HepG2 (cell line): ENCODE results near the gene SYTL1. TPM values are rescaled to one million over a fixed set of nuclear protein-coding genes. Genes with fewer than 3 reads are reported as not detected.

Experiments
- ATF7 ChIP-seq, 2 experiments: fragments of 450-650 bp in 1 of 2; sonication (generic) in 1 of 2; formaldehyde crosslinking in 1 of 2; IDR thresholded peaks; 2 replicates each; pipeline versions ENCODE4 v1.4.0 to v1.6.1; 2016 to 2020; ENCODE audit warnings: antibody characterized with exemption in 1 of 2, mild to moderate bottlenecking in 1 of 2, missing genetic modification reagents in 1 of 2
- HNF4A ChIP-seq: sonication (generic); formaldehyde crosslinking; IDR thresholded peaks from 2 replicates; pipeline ENCODE4 v1.4.0; 2020; ENCODE audit warnings: missing genetic modification reagents
- KDM2A ChIP-seq: sonication (generic); formaldehyde crosslinking; IDR thresholded peaks from 2 replicates; pipeline ENCODE4 v1.4.0; 2020; ENCODE audit warnings: low read depth, missing genetic modification reagents, borderline replicate concordance
- KDM6A ChIP-seq: IDR thresholded peaks from 2 replicates; pipeline ENCODE4 v1.6.1; 2016; ENCODE audit warnings: low read depth
- NR1H2 ChIP-seq: sonication (generic); formaldehyde crosslinking; IDR thresholded peaks from 2 replicates; pipeline ENCODE4 v1.8.1; 2022; ENCODE audit warnings: low read depth, missing genetic modification reagents, borderline replicate concordance
- NR2F6 ChIP-seq, 2 experiments: IDR thresholded peaks; 2 replicates each; pipeline ENCODE4 v1.6.1; 2016; ENCODE audit warnings: antibody characterized with exemption in 1 of 2, mild to moderate bottlenecking in 1 of 2
- RFX1 ChIP-seq: fragments of 450-650 bp; IDR thresholded peaks from 2 replicates; pipeline ENCODE4 v1.6.1; 2017
- RNF2 ChIP-seq: fragments of 450-650 bp; conservative IDR thresholded peaks from 2 replicates; pipeline ENCODE4 v1.6.1; 2016; ENCODE audit warnings: low read depth
- SAP130 ChIP-seq: IDR thresholded peaks from 2 replicates; pipeline ENCODE4 v1.6.1; 2016; ENCODE audit warnings: low read depth
- SATB2 ChIP-seq: sonication (generic); formaldehyde crosslinking; IDR thresholded peaks from 2 replicates; pipeline ENCODE4 v1.5.0; 2020; ENCODE audit warnings: missing genetic modification reagents
- TEAD3 ChIP-seq: optimal IDR thresholded peaks from 2 replicates; pipeline ENCODE3; 2016; ENCODE audit warnings: borderline replicate concordance
- XRCC5 ChIP-seq: fragments of 200-400 bp; formaldehyde crosslinking; optimal IDR thresholded peaks from 2 replicates; pipeline ENCODE3; 2017; ENCODE audit warnings: mild to moderate bottlenecking, low read length
- ZNF496 ChIP-seq: sonication (generic); formaldehyde crosslinking; IDR thresholded peaks from 2 replicates; pipeline ENCODE4 v1.8.1; 2023; ENCODE audit warnings: mild to moderate bottlenecking, moderate library complexity, missing genetic modification reagents; ENCODE audit not compliant: insufficient replicate concordance
- ZNF616 ChIP-seq: sonication (generic); formaldehyde crosslinking; IDR thresholded peaks from 2 replicates; pipeline ENCODE4 v1.5.0; 2020; ENCODE audit warnings: low read depth, mild to moderate bottlenecking, missing genetic modification reagents
- ZNF747 ChIP-seq: sonication (generic); formaldehyde crosslinking; IDR thresholded peaks from 2 replicates; pipeline ENCODE4 v1.8.1; 2023; ENCODE audit warnings: missing genetic modification reagents, mild to moderate bottlenecking, borderline replicate concordance
- ZSCAN29 ChIP-seq: sonication (generic); formaldehyde crosslinking; conservative IDR thresholded peaks from 2 replicates; pipeline ENCODE4 v1.4.0; 2020; ENCODE audit warnings: mild to moderate bottlenecking, missing genetic modification reagents
- polyA plus RNA-seq, 8 experiments: library from polyadenylated mRNA; depleted of rRNA in 3 of 8; stranded (reverse) in 7 of 8; unstranded in 1 of 8; fragments of >200 nt; fragmentation: Illumina TruSeq in 4 of 8; extraction: Trizol in 4 of 8; gene quantifications; 2 replicates each; pipeline versions ENCODE4 v1.2.1 to v1.2.3, GENCODE V29; 2011 to 2016; ENCODE audit warnings: low read depth in 4 of 8, missing spikeins in 1 of 8, mixed read lengths in 1 of 8; ENCODE audit not compliant: insufficient read depth in 1 of 8
- total RNA-seq, 5 experiments: library from RNA; depleted of rRNA; stranded (reverse); fragments of >200 nt; fragmentation: Illumina TruSeq; extraction: Trizol; gene quantifications; 2 replicates each; pipeline ENCODE4 v1.2.3, GENCODE V29; 2016; ENCODE audit warnings: low read depth in 1 of 5
- TF ChIP-seq, protein P1 (sequence below): sonication (generic); formaldehyde crosslinking; IDR thresholded peaks from 2 replicates; pipeline ENCODE4 v1.4.0; 2020; ENCODE audit warnings: missing genetic modification reagents
- TF ChIP-seq, protein P2 (sequence below): sonication (generic); formaldehyde crosslinking; IDR thresholded peaks from 2 replicates; pipeline ENCODE4 v1.4.0; 2020; ENCODE audit warnings: mild to moderate bottlenecking, missing genetic modification reagents
- TF ChIP-seq, protein P3 (sequence below): sonication (generic); formaldehyde crosslinking; IDR thresholded peaks from 2 replicates; pipeline ENCODE4 v1.4.0; 2020; ENCODE audit warnings: missing genetic modification reagents
- TF ChIP-seq, protein P4 (sequence below), 2 experiments: sonication (generic) in 1 of 2; formaldehyde crosslinking in 1 of 2; IDR thresholded peaks; 2 replicates each; pipeline versions ENCODE4 v1.4.0 to v1.6.1; 2018 to 2020; ENCODE audit warnings: missing genetic modification reagents in 2 of 2, borderline replicate concordance in 1 of 2, low read depth in 1 of 2, mild to moderate bottlenecking in 1 of 2, missing biosample characterization in 1 of 2
- TF ChIP-seq, protein P5 (sequence below): sonication (generic); formaldehyde crosslinking; IDR thresholded peaks from 2 replicates; pipeline ENCODE4 v1.5.1; 2020; ENCODE audit warnings: mild to moderate bottlenecking, missing genetic modification reagents, moderate library complexity

SYTL1 gene
- total and polyA plus RNA-seq, 2 of the 13 experiments (the other 11 are each of a cell fraction or from before 2014, with no cell fraction given) = 11.1 to 17.8 TPM

DNA sequence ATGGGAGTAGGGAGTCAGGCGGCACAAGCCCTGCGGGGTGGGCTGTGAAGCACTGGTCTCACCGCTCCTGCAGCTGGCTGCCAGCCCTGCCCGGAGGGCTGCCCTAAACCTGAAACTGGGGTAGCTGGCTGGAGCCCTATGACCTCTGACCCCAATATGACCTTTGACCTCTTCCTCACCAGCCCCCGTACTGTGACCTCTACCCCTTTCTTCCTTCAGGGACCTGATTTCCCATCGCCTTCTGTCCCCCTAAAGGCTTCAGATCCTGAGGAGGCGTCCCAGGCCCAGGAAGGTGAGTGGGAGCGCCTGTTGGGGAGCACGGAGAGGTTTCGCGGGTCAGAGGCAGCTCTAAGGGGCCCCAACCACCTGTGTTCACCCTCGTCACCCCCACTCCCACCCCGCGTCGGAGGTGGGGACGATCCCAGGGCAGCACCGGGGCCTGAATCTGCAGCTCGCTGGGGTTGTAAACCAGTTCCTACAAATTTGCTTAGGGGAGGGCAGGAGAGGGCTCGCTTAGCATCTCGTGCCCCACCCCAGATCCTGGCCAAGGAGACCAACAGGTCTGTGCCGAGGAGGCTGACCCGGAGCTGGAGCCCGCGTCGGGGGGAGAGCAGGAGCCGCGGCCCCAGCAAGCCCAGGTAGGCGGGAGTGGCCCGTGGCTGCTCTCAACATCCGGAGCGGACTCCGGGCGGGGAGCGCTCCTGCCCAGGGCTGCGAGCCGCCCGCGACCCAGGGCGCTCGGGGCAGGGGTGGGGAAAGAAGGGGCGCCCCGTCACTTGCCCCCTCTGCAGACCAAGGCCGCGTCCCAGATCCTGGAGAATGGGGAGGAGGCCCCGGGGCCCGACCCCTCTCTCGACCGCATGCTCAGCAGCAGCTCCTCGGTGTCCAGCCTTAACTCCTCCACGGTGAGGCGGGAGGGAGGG lies 7.3 kb downstream of the SYTL1 start (continued):
- TF ChIP-seq, protein P1, sequence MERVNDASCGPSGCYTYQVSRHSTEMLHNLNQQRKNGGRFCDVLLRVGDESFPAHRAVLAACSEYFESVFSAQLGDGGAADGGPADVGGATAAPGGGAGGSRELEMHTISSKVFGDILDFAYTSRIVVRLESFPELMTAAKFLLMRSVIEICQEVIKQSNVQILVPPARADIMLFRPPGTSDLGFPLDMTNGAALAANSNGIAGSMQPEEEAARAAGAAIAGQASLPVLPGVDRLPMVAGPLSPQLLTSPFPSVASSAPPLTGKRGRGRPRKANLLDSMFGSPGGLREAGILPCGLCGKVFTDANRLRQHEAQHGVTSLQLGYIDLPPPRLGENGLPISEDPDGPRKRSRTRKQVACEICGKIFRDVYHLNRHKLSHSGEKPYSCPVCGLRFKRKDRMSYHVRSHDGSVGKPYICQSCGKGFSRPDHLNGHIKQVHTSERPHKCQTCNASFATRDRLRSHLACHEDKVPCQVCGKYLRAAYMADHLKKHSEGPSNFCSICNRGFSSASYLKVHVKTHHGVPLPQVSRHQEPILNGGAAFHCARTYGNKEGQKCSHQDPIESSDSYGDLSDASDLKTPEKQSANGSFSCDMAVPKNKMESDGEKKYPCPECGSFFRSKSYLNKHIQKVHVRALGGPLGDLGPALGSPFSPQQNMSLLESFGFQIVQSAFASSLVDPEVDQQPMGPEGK (CRISPR knock-in tag) = peak; percentile 89
- TF ChIP-seq, protein P2, sequence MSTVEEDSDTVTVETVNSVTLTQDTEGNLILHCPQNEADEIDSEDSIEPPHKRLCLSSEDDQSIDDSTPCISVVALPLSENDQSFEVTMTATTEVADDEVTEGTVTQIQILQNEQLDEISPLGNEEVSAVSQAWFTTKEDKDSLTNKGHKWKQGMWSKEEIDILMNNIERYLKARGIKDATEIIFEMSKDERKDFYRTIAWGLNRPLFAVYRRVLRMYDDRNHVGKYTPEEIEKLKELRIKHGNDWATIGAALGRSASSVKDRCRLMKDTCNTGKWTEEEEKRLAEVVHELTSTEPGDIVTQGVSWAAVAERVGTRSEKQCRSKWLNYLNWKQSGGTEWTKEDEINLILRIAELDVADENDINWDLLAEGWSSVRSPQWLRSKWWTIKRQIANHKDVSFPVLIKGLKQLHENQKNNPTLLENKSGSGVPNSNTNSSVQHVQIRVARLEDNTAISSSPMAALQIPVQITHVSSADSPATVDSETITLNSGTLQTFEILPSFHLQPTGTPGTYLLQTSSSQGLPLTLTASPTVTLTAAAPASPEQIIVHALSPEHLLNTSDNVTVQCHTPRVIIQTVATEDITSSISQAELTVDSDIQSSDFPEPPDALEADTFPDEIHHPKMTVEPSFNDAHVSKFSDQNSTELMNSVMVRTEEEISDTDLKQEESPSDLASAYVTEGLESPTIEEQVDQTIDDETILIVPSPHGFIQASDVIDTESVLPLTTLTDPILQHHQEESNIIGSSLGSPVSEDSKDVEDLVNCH (CRISPR knock-in tag) = no peak
- TF ChIP-seq XRCC5 = peak; percentile 80
- TF ChIP-seq SAP130 = peak; percentile 50; the same call in 1 of the 2 replicates
- TF ChIP-seq NR1H2 (CRISPR knock-in tag) = no peak
- TF ChIP-seq KDM6A (CRISPR knock-in tag) = no peak
- TF ChIP-seq, protein P3, sequence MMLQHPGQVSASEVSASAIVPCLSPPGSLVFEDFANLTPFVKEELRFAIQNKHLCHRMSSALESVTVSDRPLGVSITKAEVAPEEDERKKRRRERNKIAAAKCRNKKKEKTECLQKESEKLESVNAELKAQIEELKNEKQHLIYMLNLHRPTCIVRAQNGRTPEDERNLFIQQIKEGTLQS = no peak
- TF ChIP-seq RNF2 = no peak
- TF ChIP-seq ATF7 (IDR thresholded peaks at IDR 0.05) = no peak
- TF ChIP-seq ATF7 (CRISPR knock-in tag; IDR thresholded peaks at IDR 0.05) = 0 out of 2 replicates have a peak, but pooled peaks have one; percentile 17
- peak; percentile 31; the same call in 1 of the 2 replicates for TF ChIP-seq HNF4A (CRISPR knock-in tag)
- TF ChIP-seq ZNF747 (CRISPR knock-in tag) = no peak
- TF ChIP-seq SATB2 (CRISPR knock-in tag) = no peak
- no peak for TF ChIP-seq ZNF616 (CRISPR knock-in tag)
- no peak for TF ChIP-seq ZNF496 (CRISPR knock-in tag)
- TF ChIP-seq, protein P4, sequence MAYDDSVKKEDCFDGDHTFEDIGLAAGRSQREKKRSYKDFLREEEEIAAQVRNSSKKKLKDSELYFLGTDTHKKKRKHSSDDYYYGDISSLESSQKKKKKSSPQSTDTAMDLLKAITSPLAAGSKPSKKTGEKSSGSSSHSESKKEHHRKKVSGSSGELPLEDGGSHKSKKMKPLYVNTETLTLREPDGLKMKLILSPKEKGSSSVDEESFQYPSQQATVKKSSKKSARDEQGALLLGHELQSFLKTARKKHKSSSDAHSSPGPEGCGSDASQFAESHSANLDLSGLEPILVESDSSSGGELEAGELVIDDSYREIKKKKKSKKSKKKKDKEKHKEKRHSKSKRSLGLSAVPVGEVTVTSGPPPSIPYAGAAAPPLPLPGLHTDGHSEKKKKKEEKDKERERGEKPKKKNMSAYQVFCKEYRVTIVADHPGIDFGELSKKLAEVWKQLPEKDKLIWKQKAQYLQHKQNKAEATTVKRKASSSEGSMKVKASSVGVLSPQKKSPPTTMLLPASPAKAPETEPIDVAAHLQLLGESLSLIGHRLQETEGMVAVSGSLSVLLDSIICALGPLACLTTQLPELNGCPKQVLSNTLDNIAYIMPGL (CRISPR knock-in tag; IDR thresholded peaks at IDR 0.05; ENCODE audit: borderline replicate concordance in 1 of 2, low read depth in 1 of 2) = peak; percentile 37 to 61; a peak in 1 of 4 replicates
- TF ChIP-seq KDM2A (CRISPR knock-in tag) = peak; percentile 80; the same call in 1 of the 2 replicates
- TF ChIP-seq, protein P5, sequence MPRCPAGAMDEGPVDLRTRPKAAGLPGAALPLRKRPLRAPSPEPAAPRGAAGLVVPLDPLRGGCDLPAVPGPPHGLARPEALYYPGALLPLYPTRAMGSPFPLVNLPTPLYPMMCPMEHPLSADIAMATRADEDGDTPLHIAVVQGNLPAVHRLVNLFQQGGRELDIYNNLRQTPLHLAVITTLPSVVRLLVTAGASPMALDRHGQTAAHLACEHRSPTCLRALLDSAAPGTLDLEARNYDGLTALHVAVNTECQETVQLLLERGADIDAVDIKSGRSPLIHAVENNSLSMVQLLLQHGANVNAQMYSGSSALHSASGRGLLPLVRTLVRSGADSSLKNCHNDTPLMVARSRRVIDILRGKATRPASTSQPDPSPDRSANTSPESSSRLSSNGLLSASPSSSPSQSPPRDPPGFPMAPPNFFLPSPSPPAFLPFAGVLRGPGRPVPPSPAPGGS (CRISPR knock-in tag) = no peak
- TF ChIP-seq NR2F6 (IDR thresholded peaks at IDR 0.05) = peak; percentile 92
- TF ChIP-seq NR2F6 (CRISPR knock-in tag; IDR thresholded peaks at IDR 0.05) = peak; percentile 72
- 0 out of 2 replicates have a peak, but pooled peaks have one; percentile 24 for TF ChIP-seq ZSCAN29
- TF ChIP-seq RFX1 = no peak
- TF ChIP-seq TEAD3 = no peak
